DND-41 (cell line): ENCODE measurements around the gene NRIP1.

Experiments used
- ATAC-seq: fragments of 200-7000 bp; cut with Tn5 transposase; 3 replicates; pipeline ENCODE4 v1.9.1; 2021; ENCODE audit warnings: low read depth; ENCODE audit not compliant: insufficient read depth
- DNase-seq: peaks from one replicate; pipeline ENCODE4 v3.0.0-alpha.2; 2020
- H2AFZ ChIP-seq: 2 replicates; pipeline ENCODE4 v1.6.0; 2012; ENCODE audit warnings: low read depth, low read length
- H3K27ac ChIP-seq: 2 replicates; pipeline ENCODE4 v1.5.1; 2012; ENCODE audit warnings: low read length, inconsistent platforms
- H3K27me3 ChIP-seq: fragments of 200-600 bp; sonication (generic); 2 replicates; pipeline ENCODE4 v1.6.0; 2012; ENCODE audit warnings: low read length, mild to moderate bottlenecking, inconsistent platforms; ENCODE audit not compliant: insufficient read depth, poor library complexity
- H3K36me3 ChIP-seq: 2 replicates; pipeline ENCODE4 v1.5.1; 2012; ENCODE audit warnings: low read length, inconsistent platforms; ENCODE audit not compliant: insufficient read depth
- H3K4me1 ChIP-seq: 2 replicates; pipeline ENCODE4 v1.5.1; 2012; ENCODE audit warnings: mild to moderate bottlenecking, low read length; ENCODE audit not compliant: insufficient read depth
- H3K4me2 ChIP-seq: 2 replicates; pipeline ENCODE4 v1.6.0; 2012; ENCODE audit warnings: mild to moderate bottlenecking, moderate library complexity, low read length, inconsistent platforms; ENCODE audit not compliant: insufficient read depth
- H3K4me3 ChIP-seq, 2 experiments: fragments of 200-600 bp in 1 of 2; shearing (Covaris generic) in 1 of 2; 2 replicates each; pipeline ENCODE4 v1.5.1; 2012 to 2016; ENCODE audit warnings: inconsistent platforms in 2 of 2, low read length in 2 of 2, mild to moderate bottlenecking in 2 of 2, low read depth in 1 of 2, moderate library complexity in 1 of 2
- H3K79me2 ChIP-seq: 2 replicates; pipeline ENCODE4 v1.6.0; 2012; ENCODE audit warnings: low read length, inconsistent platforms; ENCODE audit not compliant: insufficient read depth
- H3K9ac ChIP-seq: 2 replicates; pipeline ENCODE4 v1.6.0; 2012; ENCODE audit warnings: low read depth, mild to moderate bottlenecking, inconsistent platforms, low read length, moderate library complexity
- H3K9me3 ChIP-seq: 2 replicates; pipeline ENCODE4 v1.5.1; 2012; ENCODE audit warnings: low read length, moderate library complexity, mild to moderate bottlenecking, inconsistent platforms; ENCODE audit not compliant: insufficient read depth, severe bottlenecking
- H4K20me1 ChIP-seq: 2 replicates; pipeline ENCODE4 v1.6.0; 2012; ENCODE audit warnings: low read length; ENCODE audit not compliant: insufficient read depth
- EZH2 ChIP-seq: IDR thresholded peaks from 3 replicates; pipeline ENCODE4 v1.6.1; 2012; ENCODE audit warnings: borderline replicate concordance, low read depth, mild to moderate bottlenecking, moderate library complexity, low read length, inconsistent platforms; ENCODE audit not compliant: severe bottlenecking
- TF ChIP-seq, protein P1 (sequence below): IDR thresholded peaks from 2 replicates; pipeline ENCODE4 v1.5.1; 2012; ENCODE audit warnings: borderline replicate concordance, low read length, moderate library complexity, mild to moderate bottlenecking; ENCODE audit not compliant: poor library complexity, severe bottlenecking; ENCODE audit errors: extremely low read depth

Gene NRIP1

DNA sequence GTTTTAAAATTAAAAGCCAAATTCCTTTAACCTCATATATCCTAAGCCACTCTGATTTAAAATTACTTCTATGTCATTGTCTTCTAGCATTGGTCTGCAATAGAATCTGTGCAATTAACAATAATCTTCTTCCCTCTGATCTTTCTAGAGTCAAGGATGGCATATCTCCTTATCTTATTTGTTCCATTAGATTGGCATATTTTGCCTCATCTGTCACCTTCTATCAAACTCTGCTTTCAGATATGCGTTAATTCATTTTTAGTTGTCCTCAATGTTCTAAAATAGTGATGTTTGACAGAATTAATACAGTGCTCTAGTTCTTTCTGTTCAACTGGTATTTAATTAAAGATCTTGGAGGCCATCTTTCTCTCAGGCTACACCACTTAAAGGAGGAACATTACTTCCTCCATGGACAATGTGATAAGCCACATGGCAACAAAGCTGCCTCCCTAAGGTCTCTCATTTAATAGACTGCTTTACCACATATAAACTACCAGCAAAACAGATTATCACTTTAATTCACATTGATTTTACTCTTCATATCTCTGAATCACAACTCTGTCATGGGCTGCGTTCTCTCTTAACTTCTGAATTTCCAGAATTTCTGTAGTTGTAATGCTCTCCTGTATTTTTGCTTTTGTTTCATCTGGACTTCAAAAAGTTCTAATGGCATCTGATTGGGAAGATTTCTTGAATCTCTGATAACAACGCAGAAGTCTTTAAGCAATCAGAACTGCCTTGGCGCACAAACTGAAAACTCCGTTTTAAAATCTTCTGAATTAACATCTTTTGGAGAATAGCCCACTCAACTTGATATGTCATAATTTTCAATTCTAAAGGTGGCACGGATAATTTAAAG is 2.8 kb downstream of the NRIP1 start:
- no peaks in the 10 kb centered on the region for H3K36me3 ChIP-seq
- DNase-seq: no peak
- H3K27me3 ChIP-seq: no peaks in the 10 kb centered on the region
- H3K4me1 ChIP-seq: peaks cover 68% of the 10 kb centered on the region
- no peak overlapping the region for H2AFZ ChIP-seq
- H3K4me2 ChIP-seq: peak overlapping the region; percentile 68
- H3K9ac ChIP-seq: peak overlapping the region; percentile 95
- no peak for ATAC-seq
- no peak for TF ChIP-seq EZH2
- TF ChIP-seq, protein P1, sequence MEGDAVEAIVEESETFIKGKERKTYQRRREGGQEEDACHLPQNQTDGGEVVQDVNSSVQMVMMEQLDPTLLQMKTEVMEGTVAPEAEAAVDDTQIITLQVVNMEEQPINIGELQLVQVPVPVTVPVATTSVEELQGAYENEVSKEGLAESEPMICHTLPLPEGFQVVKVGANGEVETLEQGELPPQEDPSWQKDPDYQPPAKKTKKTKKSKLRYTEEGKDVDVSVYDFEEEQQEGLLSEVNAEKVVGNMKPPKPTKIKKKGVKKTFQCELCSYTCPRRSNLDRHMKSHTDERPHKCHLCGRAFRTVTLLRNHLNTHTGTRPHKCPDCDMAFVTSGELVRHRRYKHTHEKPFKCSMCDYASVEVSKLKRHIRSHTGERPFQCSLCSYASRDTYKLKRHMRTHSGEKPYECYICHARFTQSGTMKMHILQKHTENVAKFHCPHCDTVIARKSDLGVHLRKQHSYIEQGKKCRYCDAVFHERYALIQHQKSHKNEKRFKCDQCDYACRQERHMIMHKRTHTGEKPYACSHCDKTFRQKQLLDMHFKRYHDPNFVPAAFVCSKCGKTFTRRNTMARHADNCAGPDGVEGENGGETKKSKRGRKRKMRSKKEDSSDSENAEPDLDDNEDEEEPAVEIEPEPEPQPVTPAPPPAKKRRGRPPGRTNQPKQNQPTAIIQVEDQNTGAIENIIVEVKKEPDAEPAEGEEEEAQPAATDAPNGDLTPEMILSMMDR: no peak
- H3K27ac ChIP-seq: no peak overlapping the region
- H3K9me3 ChIP-seq: no peaks in the 10 kb centered on the region
- peaks cover 42% of the 10 kb centered on the region; the same call in 1 of the 2 replicates for H4K20me1 ChIP-seq
- H3K4me3 ChIP-seq: peak overlapping the region in 1 of 2 experiments; percentile 85; a peak in 1 of 4 replicates
- peaks cover 87% of the 10 kb centered on the region for H3K79me2 ChIP-seq

DNA sequence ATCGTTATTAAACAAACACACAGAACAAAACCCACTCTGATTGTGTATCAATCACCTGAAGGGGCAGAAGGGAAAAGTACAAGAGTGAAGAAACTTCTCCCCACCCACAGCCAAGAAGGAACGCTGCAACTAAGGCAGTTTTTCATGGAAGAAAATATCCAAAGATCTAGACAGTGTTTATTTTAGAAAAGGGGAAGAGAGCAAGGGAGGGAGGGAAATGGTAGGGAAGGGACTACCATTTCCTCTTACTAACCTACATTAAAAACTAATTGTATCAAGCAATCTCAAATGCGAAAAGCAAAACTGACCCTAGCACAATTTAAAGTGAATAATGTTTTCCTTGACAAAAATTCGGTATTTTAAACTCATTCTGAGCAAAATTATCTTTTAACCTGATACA is 3.5 kb downstream of the NRIP1 start:
- peak overlapping the region; percentile 68; the same call in 1 of the 2 replicates for H3K4me2 ChIP-seq
- H3K4me1 ChIP-seq: peaks cover 63% of the 10 kb centered on the region
- no peaks in the 10 kb centered on the region for H3K36me3 ChIP-seq
- peak overlapping the region in 1 of 2 experiments; percentile 22; a peak in 1 of 4 replicates for H3K4me3 ChIP-seq
- H3K27ac ChIP-seq: no peak overlapping the region
- H3K79me2 ChIP-seq: peaks cover 94% of the 10 kb centered on the region
- H3K27me3 ChIP-seq: no peaks in the 10 kb centered on the region
- H3K9me3 ChIP-seq: no peaks in the 10 kb centered on the region
- ATAC-seq (no peak), DNase-seq (no peak)
- no peak overlapping the region for H3K9ac ChIP-seq
- H4K20me1 ChIP-seq: peaks cover 42% of the 10 kb centered on the region; the same call in 1 of the 2 replicates
- TF ChIP-seq EZH2: no peak
- TF ChIP-seq, protein P1: no peak
- no peak overlapping the region for H2AFZ ChIP-seq

DNA sequence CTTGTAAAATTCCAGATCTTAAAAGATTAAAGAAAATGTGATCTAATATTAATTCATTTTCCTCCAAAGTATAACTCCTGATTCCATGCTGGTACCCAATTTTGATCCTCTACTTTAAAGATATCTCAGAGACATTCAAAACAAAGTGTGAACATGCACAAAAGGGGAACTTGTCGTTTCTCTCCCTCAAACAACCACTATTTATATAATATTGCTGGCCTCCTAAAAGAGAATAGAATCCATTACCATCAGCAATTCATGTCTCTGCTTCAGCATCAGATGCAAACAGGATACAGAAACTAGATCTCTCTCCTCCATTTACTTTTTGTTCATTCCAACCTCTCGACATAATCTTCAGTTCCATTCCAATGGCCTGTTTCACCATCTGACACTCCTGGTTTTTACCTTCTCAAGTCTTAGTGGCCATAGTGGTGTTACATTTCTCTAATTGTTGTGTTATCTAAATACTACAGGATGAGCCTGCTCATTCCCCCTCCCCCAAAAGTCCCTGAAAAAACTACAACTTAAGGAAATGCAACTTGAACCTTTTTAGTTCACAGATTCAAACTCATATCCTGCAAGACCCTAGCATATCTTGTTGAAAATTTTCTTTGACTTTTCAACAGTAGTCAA is 4.1 kb downstream of the NRIP1 start:
- ATAC-seq (no peak), DNase-seq (no peak)
- Histone ChIP-seq H3K9me3 (no peaks in the 10 kb centered on the region), H2AFZ (no peak overlapping the region), H3K36me3 (no peaks in the 10 kb centered on the region), H3K4me1 (peaks cover 63% of the 10 kb centered on the region), H4K20me1 (peaks cover 42% of the 10 kb centered on the region; the same call in 1 of the 2 replicates), H3K4me2 (peak overlapping the region; percentile 68), H3K27me3 (no peaks in the 10 kb centered on the region), H3K4me3 (no peak overlapping the region), H3K27ac (no peak overlapping the region), H3K79me2 (peaks cover 99% of the 10 kb centered on the region), H3K9ac (peak overlapping the region; percentile 4; the same call in 1 of the 2 replicates)
- no peak for TF ChIP-seq EZH2
- TF ChIP-seq, protein P1: no peak
